HG03060 (cell line): Measurements from ENCODE around the gene ATP6V0E1.
"Not testable (repeated sequence)": the region's sequence is repeated elsewhere in the genome, so short reads cannot be mapped to it uniquely, and the experiment has no call there.

Source experiments
- ATAC-seq: cut with Tn5 transposase; IDR thresholded peaks from one replicate; pipeline ENCODE4 v1.9.1; 2021; ENCODE audit warnings: low read depth, moderate number of reproducible peaks; ENCODE audit not compliant: unreplicated experiment

ATP6V0E1 gene

GRCh38 chr5:173065155-173065554 is 81.6 kb downstream of the ATP6V0E1 start:
- ATAC-seq, result no peak

- no peak for ATAC-seq
These were observed 86.1 kb downstream of the ATP6V0E1 start for GRCh38 chr5:173069671-173070070.

GRCh38 chr5:173075137-173075843 is 91.7 kb downstream of the ATP6V0E1 start:
- no peak for ATAC-seq

GRCh38 chr5:173075970-173076369 is 92.4 kb downstream of the ATP6V0E1 start:
- no peak for ATAC-seq

- ATAC-seq, result not testable (repeated sequence)
These were observed 92.9 kb downstream of the ATP6V0E1 start for GRCh38 chr5:173076471-173076870.

- no peak for ATAC-seq
These were observed 95.3 kb downstream of the ATP6V0E1 start for GRCh38 chr5:173078878-173079277.
